SIG-M5 treated with dmso at 0.1 percent for 504 hours (cell line): ENCODE measurements around the gene SH3RF1.

Experiments used
- DNase-seq: peaks from one replicate; lab custom pipeline; 2025; ENCODE audit not compliant: unreplicated experiment; lab: John Stamatoyannopoulos, UW

Gene SH3RF1

DNA sequence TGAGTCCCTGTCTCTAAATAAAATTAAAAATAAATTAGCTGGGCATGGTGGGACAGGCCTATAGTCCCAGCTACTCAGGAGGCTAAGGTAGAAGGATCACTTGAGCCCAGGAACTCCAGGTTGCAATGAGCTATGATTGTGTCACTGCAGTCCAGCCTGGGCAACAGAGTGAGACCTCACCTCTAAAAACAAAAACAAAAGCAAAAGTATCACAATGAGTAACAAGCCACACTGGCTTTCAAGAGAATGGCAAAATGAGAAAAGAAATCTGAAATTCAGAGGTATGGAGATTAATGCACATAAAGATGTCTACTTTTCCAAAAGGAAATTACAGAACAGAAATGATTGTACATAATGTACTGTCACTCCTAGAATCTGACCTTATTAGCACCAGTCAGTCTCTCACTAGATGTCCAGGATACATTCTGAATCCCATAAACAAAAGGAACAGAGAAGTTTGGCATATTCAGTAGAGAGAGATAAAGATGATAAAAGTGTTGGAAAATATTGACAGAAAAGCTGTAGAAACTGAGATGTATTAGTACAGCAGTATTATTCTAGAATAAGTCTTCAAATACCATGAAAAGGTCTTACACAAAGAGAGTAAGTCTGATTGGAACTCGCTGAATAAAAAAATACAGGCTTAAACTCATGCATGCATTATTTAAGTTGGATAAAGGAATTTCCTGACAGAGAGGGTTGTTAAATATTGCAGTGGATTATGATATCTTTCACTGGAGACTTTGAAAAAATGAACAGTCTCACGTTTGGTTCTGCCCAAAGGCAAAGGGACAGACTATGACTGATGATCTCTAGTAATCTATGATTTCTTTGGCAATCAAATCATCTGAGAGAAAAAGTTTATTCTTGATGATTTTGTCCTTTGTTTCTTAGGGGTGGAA, 102.5 kb downstream of the SH3RF1 start:
- no peak for DNase-seq

DNA sequence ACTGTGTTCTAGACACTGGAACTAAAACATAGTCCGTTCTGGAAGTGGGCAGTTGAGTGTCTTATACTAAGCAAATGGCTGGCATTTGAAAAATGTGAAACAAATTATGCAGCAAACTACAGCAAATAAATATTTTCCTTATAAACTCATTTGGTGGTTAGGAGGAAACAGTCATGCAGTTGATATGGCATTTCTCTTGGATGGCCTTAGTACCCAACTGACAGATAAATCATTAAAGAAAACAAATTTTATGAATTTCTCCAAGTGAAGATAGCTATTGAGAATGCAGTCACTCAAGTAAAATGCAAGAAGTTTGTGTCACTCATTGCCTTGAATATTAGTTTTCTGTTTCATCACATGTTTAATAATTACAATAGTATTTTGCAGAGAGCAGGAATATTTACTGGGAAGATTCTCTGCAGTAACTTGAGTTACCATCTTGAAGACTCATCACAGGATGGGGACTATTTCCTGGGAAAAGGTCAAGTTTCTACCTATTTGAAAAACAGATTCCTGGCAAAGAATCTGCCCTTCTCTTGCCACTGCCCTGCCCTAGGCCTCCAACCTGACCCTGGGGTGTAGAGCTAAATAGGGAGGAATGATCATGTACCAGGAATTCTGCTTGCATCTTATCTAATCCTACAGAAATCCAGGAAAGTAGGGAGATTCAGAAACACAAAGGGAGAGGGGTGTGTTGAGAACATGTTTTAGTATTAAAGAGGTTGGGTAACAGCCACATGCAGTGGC, 105.9 kb downstream of the SH3RF1 start:
- no peak for DNase-seq

DNA sequence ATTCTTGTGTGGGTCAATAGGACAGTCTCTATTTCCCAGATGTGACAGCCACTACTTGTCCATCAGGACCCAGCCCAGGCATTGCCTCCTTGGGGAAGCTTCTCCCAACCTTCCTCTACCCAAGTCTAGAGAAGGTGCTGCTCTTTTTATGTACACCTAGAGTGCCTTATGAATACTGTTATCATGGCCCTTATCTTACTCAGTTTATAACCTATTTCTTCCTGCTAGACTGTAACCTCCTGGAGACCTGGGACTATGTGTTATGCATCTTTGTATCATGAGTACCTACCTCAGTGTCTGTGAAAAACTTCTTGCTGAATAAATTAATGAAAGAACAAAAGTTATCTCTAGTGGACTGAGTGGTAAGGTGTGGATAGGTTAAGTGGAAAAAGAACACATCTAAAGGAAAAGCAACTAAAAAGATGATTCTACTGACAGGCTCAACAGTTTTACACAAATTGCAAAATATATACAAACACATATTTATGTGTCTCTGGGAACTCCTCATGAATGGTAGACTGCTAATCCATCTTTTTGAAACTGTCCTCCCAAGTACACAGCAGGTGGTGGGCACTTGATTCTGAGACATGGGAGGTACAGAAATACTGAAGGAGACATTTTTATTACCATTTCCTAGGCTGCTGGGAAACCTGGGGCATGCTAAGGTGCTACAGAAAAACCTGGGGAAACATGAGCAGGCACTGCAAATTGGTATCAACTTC, 106.6 kb downstream of the SH3RF1 start:
- no peak for DNase-seq

DNA sequence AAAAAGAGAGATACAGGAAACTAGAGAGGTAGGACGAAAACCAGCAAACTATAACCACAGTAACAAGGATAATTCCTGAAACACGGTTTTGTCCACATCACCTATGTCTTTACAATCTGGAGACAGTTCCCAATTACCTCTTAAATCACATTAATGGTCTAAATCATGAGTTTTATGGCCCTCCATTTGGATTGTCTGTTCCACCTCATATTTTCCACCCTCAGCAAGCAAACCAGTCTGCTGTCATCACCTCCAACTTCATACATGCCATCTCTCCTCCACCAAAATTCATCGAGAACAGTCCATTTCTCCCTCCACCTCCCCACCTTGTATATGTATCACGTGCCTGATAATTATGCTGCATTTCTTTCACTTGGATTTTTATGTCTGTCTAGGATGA, 107.3 kb downstream of the SH3RF1 start:
- no peak for DNase-seq

DNA sequence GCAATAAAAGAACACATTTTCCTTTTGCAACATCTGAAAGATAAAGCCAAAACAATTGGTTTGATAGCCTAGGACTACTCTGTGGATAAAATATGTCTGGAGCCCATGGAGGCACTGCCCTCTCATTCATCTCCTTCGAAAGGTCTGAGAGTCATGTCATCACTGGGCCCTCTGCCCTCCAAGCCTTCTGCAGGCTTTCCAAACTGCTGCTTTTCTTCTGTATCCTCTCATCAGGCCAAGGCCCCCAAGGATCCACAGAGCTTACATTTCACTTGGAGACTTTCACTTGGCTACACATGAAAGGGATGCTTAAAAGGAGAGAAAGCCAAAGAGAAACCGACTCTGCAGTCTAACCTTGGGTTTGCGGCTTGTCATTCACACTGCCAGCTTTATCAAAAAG, 109.9 kb downstream of the SH3RF1 start:
- no peak for DNase-seq

DNA sequence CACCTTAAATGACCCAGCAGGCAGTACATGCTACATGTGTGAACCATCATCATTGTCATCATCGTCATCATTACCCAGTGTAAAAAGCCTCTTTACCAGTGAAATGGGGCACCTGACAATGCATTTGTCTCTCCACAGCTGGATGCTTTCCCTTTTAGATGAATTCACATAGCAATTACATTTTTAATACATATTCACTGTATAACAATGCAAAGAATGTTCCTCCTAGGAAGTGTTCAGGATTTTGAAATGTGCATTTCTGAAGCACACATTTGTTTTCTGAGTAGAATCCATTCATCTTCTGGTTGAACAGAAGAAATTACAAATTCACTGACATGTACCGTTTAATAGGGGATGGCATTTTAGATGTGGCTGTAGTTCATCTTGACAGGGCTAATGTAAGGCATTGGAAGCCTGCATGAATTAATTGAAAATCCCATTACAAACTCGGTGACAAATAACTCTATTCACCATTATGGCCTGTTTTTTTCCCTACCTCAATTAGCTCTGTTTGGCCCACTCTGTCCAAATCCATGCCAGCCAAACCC, 111.1 kb downstream of the SH3RF1 start:
- DNase-seq = no peak

DNA sequence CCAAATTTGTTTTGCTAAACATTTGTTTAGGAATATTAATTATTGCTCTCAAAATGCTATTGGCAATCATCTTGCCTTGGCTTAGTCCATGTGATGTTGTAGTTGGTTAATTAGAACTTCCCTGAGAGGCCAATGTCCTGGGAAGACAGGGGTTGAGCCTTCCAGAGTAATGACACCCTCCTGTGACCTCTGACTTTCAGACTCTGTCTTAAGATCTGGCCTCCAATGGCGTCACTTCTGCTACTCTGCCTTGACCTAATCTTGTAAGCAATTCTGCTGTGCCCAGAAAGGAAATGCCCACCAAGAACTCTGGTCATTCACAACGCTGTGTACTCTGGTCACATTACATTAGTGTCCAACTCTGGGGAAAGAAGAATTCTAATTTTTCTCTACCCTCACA, 111.9 kb downstream of the SH3RF1 start:
- no peak for DNase-seq

DNA sequence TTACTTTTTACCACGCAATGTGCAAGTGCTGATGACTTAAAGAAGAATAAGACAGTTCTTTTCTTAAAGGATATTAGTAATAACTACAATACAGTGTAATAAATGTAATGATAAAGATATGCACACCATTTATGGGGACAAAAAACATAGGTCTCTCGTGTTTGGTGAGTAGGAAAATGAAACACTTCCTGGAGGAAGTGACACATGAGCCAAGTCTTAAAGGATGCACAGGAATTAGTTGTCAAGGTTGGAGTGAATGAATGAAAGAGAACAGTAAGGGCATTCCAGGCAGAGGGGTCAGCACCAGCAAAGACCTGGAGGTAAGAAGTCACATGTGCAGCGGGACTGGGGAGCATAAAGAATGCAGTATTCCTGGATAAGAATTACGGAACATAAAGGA, 112.7 kb downstream of the SH3RF1 start:
- no peak for DNase-seq

DNA sequence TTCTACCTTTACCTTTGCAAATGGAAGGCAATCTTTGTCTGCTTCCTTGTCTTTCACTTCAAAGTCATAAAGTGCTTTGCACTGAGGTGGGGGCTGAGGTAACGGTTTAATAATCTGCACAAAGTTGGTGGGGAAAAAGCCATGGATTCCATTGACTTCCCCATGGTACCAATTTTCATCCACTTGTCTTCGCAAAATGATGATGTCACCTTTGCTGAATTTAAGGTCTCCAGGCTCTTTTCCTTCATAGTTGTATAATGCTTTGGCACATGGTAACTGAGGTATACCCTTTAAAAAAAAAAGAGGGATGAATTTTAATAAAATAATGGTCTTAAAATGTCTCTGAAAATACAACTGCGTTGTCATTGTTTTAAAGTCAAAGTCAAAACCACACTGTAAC, 114.4 kb downstream of the SH3RF1 start:
- no peak for DNase-seq

DNA sequence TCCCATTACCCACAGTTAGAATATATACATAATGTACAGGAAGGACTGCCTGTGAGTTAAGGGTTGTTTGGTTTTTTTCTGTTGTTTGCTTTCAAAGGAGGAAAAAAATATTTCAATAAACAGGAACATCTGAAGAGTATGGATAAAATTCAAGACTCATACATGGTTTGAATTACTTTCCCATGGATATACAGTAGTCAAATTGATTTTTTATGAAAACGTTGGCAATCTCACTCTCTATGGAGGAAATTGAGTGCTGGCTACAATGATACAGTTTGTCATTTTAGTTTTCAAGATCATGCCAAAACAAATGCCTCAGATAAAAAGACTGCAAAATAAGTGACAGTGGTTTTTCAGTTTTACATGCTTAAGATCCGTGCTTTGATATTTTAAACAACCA, 116.6 kb downstream of the SH3RF1 start:
- DNase-seq = no peak

DNA sequence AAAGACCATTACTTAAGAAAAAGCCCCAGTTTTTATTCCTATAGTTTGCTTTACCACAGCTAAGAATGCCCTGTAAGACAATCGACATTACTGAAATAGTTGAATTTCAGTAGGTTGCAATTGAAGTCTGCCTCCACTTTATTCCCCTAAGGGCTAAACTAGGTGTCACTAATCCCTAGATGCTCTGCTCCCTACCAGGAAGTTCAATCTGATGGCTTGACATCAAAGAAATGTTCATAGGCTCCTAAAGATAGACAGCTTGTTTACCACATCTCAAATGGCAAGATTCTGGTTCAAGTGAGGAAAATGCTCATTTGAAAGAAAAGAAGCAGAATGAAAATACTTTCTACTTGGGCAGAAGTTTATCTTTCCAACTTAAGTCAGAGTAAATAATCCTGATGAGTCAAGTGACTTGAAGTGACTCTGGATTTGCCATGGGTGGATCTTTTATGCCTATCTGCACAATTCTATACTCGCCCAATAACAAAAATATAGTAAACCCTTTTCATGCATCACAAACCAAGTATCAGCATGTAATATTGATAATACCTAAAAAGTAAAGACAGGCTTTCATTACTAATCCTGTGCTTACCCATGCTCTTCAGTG, 117.2 kb downstream of the SH3RF1 start:
- DNase-seq = no peak

DNA sequence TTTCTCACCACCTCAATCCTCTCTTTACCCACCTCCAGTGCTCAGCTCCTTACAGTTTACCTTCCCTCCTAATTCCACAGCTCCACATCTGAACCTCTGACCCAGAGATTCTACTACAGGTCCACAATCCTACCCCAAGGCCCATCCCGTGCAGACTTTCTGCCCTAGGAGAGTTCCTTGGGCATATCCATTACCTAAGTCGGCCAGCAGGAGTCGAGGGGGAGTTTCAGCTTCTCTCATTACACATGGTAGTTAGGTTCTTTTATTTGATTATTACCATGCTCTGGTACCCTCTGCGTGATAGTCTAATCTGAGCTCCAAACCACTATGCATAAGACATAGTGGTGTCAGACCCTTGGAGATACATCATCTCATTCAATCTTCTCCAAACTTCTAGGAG, 117.9 kb downstream of the SH3RF1 start:
- DNase-seq = no peak

DNA sequence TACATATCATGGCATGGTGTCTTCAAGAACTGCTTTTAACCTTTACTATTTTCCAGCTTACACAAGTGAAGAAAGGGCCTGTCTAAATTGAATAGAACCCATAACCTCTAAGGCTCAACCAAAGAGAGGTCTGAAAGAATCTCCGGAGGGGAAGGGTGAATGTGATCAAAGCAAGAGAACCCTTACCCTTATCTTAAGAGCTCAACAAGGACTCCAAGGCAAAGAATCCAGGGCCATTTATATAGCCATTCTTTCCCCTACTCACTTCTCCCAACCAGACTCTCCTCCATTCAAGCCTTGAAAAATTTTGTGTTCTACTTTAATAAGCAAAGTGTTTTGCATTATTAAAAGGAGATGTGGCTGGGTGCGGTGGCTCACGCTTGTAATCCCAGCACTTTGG, 118.7 kb downstream of the SH3RF1 start:
- no peak for DNase-seq

DNA sequence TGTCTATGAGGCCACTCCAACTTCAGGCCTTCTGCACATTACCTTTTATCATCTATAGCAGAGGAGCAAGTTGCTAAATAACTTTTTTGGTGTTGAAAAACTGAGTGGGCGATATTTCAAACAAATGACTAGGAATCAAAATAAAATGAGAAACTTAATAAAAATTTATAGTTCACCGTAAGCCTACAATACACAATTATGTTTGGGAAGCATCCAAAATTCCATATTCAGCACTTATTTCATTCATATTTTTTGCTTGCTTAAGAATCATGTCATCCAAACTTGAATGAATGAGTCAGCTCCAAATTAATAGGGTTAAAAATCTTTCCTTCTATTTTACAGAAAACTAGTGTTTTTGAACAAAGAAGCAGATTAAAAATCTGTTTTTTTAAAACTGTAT, 119.1 kb downstream of the SH3RF1 start:
- no peak for DNase-seq

DNA sequence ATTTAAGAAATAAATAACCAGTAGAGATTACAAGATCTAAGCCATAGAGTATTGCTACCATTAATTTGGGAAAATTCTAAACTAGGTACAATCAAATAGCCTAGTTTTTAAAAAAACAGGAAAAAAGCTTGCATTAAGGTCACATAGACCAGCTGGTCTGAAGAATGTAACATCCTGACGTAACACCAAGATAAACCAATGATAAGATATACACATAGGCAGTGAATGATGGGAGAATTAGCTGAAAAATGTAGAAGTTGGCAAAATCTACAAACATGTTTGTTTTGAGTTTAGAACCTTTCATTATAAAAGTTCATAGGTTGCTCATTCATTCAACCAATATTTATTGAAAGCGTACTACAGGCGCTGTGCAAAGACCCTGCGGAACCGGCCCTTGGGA, 120.0 kb downstream of the SH3RF1 start:
- DNase-seq = no peak

DNA sequence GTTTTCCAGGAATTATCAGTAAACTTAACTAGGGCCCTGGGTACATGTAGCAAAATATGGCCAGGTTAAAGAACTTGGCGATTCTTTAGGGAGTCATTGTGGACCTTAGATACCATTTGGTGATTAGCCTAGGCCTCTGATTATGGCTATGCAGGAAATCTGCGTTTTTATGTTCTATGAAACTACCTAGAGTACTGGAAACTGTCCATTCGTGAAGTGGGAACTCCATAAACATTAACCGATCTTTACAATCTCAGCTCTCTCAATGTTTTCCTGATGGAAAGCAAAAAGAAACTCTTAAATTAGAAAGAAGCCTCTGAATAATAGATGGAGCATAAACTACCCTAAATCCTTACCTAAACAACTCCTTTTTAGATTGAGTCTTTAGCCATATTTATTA, 121.9 kb downstream of the SH3RF1 start:
- DNase-seq = no peak

DNA sequence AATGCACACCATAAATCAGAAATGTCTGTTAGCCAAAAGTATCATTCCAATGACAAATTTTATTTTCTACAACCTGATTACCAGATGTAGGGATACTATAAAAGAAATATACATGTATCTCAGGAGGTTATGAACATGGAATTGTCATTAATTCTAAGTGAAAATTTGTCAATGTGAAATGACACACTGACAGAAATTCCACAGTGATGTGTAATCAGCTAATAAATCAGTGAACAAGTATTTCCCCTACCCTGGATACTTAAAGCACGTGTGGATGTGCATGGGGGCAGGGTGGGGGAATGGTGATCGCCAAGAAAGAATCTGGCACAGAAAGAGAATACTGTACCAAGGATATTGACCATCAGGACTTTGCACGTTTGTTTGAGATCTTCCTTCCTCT, 123.6 kb downstream of the SH3RF1 start:
- DNase-seq = no peak

DNA sequence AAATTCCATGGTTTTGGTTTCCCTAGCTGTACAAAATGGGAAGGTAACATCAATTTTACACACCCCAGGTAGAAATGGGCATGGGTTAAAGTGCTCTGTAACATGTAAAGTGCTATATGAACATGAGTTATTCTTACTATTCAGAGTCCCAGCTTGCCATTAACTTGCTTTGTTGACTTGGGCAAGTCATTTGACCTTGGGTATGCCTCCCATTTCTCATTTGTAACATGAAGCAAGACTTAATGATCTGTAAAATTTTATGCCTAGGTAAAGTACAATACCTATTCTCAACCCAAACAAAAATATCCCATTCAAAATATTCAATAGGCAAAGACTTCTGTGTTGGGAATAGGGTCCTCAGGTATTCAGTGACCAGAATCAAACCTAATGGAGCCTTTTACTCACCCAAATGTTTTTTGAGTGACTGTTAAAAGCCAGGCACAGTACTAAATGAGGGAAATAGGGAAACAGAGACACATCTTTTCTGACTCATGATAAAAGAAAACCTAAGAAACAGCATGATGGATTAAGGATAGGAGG, 126.6 kb downstream of the SH3RF1 start:
- no peak for DNase-seq

DNA sequence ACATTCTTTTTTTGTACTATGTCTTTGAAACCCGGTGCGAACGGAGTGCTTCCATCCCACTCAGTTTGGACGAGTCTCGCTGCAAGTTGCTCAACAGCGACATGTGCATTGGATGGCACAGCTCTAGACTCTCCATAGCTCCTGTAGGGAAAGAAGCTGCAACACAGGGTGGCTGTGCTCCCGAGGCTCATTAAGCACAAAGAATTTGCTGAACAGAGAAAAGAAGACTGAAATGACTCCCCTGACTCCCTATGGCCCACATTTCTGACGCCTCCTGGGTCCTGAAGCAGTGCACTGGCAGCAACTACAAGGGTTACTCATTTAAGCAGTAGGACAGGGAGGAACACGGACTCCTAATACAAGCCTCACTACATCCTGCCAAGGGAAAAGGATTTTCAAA, 127.4 kb downstream of the SH3RF1 start:
- DNase-seq = no peak

DNA sequence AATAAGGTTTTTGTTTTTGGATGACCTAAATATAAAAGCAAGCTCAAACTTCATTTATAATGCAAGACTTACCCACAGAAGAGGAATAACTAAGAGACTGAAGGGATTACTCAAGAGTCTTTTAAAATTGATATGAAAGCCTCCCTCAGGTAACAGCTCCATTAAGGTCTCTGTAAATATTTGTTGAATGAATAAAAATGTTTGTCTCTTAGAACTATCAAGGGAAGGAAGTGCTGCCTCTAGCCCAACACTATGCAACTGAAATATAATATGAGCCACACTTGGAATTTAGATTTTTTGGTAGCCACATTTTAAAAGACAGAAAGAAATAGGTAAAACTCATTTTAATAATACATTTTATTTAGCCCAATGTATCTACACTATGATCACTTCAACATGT, 127.8 kb downstream of the SH3RF1 start:
- DNase-seq = no peak

DNA sequence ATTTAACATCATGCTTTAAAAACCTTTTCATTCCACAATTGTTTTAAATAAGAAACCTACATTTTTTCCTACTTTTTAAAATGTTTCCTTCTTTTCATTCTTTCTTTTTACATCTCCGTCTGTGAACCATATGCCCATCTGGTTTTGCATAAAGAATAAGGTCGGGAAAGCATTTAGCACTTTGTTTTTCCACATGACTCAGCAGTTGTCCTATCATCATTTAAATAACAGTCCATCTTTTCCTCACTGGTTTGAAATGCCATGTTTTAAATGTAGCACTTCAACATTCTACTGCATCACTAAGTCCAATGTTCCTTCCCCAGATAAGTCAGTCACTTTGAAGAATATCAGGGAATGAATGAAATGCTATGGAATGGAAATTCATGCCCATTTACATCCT, 128.4 kb downstream of the SH3RF1 start:
- DNase-seq = no peak
